Fibroblast of skin of back (primary cell): ENCODE measurements around the gene RIPK4.
"Not testable (repeated sequence)": the region's sequence is repeated elsewhere in the genome, so short reads cannot be mapped to it uniquely, and the experiment has no call there.

Experiments
- DNase-seq: peaks from one replicate; pipeline ENCODE4 v3.0.0-alpha.2; 2013

Gene RIPK4

DNA sequence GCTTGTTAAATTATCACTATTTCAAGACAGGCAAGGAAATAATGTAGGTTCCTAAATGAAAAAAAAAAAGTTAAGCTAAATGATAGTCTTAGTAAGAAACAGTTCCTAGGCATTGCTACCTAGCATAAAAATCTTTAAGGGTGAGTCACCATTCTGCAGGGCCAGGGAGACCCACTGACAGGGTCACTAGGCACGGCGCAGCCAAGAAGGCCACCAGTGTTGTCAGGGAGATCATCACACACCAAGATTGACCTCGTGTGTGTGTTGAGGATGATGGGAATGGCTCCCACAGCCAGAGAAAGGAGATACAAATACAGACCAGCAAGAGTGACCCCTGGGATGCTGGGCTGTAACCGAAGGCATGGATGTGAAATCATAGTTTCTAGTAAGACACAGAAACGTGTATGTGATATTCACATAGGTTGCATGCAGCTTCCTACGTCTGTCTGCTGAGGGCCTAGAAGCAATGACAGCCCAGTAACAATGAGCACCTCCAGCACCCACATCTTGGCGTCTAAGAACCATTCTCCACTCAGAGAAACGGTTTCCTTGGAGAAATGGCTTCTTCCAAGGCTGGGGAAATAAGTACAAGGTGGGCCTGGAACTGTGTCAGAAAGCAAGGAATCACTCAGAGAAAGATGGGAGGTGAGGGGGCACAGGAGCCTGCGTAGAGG lies 29.1 kb downstream of the RIPK4 start:
- DNase-seq, result no peak

DNA sequence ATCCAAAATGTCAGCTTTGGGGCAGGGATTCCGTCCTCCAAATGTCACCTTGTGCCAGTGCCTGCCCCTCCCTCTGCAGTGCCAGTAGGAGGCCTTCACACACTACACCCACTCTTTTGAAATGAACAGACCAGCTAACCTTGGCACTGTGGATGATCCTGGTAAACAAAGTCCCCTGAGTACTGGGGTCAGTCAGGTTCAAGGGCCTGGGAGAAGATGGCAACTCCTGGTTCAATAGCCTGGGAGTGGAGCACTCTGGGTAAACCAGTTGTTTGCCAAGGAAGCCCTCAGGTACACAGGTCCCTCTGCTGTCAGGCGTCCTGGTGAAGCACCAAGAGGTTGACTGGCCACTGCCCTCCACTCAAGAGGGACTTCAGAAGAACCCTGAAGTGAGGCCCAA lies 30.4 kb downstream of the RIPK4 start:
- DNase-seq, result no peak

DNA sequence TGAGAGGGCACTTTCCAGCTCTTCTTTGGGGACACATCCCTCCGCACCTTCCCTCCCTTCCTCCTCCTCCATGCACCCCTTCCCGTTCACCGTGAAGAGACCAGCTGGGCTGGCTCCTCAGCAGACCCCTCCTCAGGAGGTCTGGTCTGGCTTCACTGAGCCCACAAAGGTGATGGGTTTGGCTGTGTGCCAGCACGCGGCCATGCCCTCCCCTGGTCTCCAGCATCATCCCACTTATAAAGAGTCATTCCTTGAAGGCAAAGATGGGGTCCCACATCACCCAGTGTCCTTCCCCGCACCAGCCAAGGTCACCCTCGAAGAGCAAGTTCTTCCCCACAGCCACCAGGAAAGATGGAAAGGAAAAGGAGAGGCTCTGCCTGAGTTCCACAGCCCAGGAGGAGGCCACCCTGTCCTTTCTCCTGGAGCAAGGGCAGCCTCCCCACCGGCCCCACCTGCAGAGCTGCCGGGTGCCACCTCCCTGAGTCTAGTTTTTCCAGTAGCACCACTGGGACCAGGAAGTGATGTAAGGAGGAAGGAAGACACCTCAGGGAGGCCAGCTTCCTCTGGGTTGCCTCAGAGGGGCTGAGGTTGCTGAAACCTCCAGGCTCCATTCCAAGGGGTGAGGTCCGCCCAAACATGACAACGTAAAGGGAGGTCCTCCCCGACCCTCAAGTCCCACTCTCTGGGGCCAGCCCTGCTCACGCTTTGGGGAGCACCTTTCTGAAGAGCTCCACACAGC lies 32.7 kb downstream of the RIPK4 start:
- no peak for DNase-seq

DNA sequence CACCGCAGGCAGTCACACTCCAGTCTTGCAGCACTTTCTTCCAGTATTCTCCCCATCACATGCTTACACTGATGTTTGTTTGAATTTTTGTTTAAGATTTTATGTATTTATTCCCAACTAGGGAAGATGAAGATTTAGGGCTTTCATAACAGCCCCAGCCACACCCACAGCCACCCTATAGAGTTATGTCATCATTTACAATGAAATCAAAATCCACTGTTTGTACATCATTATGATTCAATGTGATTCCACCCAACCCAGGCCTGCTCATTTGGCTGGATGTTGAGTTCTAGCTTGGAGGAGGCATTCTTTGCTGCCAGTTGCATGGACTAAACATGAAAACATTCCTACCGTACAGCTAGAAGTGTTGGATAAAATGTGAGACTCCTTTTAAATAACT lies 35.8 kb downstream of the RIPK4 start:
- no peak for DNase-seq

DNA sequence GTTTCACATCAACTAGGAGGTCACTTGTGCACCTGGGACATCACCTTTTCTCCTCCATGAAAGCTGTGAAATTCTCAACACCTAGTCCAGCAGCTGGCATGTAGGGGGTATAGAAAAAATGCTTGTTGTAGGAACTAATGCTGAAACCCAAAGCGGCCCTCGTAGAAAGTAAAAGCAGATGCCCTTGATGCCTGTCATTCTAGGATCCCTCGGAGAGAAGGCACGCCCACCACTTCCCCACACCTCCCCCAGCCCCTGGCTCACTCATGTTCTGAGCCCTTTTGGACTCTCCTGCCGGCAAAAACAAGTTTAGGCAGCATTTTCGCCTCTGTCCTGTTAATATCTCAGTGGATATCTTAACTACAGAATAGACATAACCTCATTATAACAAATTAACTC lies 36.5 kb downstream of the RIPK4 start:
- no peak for DNase-seq

DNA sequence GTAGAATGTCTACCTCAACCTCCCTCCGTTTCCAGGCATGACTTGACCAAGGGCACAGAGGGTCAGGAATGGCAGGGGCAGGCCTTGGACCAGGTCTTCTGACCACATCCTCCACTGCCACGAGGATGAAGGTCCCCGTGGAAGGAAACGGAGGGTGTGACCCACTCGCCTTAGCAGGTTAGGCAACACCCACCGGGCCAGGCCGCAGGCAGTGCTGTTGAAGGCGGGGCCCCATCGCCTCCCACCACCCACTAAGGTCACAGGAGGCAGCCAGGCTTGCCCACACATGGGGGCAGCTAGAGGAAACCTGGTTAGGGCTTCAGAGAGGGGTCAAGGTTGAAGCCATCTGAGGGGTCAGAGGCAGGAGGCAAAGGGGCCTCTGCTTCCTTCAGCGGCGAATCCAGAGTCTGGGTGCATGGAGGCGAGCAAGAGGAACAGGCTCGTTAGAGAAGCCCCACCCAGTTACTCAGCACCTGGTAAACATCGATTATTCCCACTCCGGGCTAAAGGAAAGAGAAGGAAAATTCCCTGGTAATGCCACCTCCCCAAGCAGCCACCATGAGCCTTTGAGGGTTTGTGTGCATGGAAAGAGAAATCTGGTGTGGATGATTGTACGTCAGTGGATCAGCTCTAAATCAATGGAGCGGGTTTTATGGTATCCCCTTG lies 37.0 kb downstream of the RIPK4 start:
- no peak for DNase-seq

DNA sequence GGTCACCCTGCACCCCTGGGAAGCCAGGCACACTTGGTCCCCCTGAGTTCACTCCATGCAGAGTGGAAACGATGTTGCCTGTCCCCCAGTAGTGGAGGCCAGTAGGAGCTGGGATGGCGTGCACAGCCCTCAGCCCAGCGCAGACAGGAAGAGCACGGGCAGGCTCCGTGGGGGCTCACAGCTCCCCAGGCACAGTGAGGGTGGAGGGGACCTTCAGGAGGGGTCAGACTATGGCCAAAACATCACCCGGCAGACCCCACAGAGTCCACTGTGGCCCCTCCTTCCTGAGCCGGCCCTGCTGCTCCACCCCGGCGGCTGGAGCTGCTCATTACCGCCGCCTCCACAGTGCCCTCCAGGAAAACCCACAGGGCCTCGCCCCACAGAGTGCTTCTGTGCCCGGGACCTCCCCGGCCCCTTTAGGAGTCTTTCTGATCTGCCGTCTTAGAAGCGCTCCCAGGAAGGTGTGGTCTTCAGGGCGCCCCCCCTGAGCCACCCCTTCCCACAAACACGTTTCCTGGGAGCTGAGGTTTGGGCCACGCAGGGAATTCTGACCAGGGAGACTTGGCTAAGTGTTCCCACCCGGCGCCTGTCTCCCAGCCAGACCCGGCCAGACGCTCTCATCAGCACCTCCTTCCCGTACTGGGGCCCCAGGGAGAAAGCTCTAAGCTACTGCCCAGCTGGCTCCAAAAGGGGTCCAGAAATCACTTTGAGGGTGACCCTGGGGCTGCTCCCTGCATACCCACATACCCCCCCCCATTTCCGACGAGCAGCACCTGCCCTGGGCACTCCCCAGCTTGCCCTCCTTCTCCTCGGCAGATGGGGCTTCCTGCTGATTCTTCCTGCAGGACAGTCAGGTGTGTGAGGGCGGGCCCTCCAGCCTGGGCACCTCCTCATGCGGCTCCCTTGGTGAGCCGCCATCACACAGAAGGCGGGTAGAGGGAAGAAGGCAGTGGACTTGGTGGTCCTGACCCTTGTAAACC lies 38.8 kb downstream of the RIPK4 start:
- no peak for DNase-seq

DNA sequence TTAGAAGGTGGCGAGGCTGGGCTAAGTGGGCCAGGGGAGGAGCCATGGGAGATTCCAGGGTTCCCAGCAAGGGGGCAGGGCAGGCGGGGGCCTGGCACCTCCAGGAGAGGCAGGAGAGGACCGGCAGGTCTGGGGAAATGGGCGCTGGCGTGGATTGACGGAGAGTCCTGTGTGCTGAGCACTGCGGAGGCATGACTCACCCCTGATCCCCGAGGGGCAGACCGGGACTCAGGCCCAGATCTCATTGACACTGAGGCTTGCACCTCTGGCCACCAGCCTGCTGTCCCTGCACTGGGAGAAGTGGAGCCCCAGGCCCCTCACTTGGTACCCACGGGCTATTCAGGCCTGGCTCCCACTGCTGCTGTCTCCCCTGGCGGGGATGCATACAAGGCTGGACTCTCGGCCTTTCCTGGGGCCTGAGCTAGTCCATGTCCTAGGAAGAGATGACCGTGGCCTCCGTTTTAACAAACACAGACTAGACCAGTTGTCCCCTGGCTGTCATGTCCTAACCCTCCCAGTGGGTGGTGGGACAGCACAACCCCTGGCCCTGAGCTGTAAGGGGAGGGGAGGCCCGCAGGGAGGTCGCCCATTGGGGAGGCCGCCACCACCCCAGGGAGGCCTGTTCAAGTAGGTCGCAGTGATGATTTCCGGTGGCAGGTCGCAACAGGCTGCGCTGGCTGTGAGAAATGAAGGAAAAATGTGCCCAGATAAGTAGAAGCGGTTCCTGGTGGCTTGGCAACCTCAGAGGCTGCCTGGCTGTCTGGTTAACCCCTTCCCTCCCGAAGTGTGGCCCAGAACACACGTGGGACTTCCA lies 39.7 kb downstream of the RIPK4 start:
- peak; percentile 90 for DNase-seq

DNA sequence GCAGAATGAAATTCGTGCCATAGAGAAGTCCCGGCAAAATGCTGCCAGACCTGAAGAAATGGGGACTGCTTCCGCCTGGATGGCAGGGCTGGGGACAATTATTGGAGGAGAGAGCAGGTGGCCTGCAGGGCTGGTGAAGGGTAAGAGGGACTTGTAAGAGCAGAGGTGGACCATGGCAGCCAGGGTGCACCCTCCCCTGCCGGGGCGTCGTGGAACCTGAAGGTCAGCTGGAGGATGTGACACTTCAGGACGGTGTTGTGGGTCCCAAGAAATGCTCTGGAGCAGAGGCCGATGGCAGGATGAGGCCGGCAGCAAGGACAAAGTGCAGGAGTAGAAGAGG lies 40.3 kb downstream of the RIPK4 start:
- DNase-seq, result no peak

DNA sequence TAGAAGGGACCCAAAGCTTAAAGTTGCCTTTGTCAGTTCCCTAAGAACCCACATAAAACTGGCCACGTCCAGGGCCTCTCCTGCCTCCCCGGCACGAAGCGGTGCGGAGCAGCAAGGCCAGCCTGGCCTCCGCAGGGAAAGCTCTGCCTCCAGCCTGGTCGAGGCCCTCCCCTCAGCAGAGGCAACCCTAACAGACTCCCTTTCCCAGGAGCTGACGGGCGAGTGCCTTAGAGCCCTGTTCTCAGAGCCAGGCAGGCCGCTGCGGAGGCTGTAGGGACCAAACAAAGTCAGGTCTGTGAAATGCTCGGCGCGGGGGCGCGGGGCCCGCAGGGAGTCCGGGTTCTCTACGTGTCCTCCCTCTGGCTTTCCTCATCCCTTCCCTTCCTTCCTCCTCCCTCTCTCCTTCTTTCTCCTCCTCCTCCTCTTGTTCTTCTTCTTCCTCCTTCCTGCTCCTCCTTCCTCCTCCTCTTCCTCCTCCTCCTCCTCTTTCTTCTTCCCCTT lies 40.7 kb downstream of the RIPK4 start:
- no peak for DNase-seq

DNA sequence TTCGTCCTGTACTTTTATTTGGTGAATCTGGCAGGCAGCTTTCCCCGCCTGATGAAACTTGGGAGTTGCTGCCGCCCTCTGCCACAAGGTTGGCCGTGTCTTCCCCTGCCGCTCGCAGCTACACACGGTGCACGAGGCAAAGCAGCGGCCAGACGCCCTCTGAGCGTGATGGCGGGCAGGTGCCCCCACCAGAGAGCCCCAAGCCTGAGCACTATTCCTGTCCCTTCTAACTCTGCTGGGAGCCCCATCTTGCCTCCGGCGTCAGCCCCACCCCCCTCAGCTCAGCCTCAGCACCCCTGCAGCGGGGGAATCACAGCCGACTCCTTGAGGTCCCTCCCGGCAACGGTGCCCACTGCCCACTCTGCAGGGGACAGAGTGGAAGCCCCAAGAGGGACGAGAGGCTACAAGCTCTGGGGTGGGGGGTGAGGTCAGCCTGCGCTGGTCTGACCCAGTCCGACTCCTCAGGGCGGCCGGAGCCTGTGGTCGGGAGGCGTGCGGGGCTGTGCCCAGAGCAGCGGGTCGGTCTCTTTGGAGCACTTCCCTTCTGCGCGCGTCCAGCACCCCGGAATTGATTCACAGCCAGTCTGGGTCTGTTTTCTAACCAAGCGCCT lies 41.3 kb downstream of the RIPK4 start:
- DNase-seq, result no peak

DNA sequence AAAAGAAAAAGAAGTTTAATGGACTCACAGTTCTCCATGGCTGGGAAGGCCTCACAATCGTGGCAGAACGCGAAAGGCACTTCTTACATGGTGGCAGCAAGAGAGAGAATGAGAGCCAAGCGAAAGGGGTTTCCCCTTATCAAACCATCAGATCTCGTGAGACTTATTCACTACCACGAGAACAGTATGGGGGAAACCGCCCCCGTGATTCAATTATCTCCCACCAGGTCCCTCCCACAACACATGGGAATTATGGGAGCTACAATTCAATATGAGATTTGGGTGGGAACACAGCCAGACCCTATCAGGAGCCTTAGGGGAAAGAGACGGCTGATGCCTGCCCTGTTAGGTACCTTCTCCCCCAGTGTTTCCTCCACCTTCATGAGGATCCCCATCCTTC lies 43.0 kb downstream of the RIPK4 start:
- not testable (repeated sequence) for DNase-seq

DNA sequence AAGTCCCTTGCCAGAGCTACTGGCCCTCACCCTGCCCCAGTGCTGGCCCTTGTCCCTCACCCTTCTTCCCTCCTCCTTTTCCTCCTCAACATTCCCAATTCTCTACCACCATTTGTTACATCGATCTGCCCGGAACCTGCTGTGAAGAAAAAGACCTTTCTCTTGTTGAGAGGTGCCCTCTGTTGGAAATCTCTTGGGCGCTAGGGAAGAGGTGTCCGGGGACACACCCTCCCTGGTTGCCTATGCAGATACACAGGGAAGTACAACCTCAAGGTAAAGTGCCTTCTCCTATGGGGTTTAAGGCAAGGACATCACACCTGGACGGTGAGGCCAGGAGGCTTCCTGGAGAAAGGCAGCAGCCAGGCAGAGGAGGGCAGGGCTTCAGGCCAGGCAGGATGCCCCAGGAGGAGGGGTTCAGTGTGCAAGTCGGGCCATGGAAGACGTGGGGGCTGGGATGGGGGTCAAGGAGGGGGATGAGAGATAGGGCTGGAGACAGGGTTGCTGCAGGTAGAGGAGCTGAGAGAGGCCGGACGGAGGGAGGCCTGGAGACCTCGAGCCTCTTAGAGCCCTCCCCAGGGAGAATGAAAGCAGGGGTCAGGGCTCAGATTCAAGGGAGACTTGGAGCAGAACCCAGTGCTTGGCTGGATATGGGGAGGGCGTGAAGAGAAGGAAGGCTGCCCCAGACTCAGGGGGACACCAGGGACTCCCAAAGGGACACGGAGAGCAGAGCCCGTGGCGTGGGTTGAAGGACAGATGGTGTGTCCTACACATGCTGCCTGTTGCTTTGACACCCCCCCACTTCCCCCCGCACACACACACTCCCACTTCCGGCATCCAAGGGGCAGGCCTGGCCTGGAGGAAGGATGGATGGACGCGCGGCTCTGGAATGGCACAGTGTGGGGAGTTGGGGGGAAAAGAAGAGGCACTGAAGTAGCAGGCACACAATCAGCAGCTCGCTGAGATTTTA lies 44.5 kb downstream of the RIPK4 start:
- no peak for DNase-seq

DNA sequence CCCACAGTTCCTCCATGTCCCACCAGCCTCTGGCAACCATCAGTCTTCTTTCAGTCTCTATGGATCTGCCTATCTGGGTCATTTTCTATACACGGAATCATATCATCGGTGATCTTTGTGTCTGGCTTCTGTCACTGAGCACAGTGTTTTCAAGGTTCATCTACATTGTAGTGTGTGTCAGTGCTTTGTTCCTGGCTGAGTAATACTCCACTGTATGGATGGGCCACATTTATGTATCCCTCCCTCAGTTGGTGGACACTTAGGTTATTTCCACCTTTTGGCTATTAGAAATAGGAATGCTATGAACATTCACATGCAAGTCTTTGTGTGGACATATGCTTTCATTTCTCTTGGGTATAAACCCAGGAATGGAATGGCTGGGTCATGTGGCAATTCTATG lies 46.6 kb downstream of the RIPK4 start:
- no peak for DNase-seq

DNA sequence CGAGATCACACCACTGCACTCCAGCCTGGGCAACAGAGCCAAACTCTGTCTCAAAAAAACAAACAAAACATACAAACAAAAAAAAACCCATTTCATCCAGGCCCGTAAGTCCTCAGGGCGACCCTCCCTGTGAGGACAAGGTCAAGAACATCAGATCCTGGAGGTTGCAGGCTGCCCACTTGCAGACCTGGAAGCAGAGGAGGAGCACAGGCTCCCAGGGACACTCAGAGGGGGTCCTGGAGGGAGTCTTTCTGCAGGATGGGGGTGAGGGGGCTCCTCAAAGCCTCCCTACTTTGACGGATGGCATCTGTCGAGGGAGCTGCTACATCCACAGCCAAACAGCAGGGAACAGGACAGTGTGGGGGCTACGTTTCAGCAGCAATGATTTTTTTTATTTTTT lies 47.2 kb downstream of the RIPK4 start:
- no peak for DNase-seq

DNA sequence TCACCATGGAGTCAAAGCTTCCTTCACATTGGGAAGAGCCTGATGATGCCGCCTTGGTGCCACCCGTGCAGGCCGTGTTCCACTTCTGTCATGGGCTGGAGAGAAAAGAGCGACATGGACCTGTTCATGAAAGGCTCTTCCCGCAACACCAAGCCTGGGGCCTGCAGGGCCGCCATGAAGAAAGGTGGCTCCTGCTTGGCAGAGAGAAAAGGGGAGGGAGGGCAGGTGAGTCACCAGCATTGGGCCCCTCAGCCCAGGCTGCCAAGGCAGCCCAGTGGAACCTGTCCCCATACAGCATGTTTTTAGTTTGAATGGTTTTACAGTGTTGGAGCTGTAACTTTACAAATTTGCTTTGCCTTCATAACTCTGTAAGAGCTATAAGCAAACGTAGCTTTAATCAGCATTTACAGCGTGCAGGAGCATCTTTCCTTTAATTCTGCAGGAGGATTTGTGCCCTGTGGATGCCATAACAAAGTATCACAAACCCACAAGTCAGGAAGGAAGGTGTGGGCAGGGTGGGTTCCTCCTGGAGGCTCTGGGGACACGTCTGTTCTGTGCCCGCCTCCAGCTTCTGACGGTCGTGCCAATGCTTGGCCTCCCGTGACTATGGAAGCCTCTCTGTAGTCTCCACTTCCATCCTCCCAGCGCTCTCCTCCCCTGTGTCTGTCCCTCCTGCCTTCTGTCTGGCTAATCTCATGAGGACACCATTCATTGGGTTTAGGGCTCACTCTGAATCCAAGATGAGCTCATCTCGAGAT lies 49.1 kb downstream of the RIPK4 start:
- no peak for DNase-seq

DNA sequence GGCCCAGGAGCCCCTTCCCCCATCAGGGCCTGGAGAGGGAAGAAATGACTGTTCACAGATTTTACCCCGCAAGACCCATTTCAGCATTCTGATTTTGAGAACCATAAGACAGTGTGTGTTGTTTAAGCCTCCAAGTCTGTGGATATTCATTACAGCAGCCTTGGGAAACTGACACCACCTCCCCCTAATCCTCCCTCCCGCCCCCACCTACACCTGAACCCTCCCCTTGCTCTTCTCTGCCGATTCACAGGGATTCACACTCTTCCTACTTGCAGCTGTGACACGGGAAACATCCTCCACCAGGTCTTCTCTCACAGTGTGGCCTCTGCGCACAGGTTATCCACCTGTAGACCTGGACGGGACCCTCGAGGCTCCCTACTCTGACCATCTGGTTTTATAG lies 50.1 kb downstream of the RIPK4 start:
- DNase-seq, result no peak

DNA sequence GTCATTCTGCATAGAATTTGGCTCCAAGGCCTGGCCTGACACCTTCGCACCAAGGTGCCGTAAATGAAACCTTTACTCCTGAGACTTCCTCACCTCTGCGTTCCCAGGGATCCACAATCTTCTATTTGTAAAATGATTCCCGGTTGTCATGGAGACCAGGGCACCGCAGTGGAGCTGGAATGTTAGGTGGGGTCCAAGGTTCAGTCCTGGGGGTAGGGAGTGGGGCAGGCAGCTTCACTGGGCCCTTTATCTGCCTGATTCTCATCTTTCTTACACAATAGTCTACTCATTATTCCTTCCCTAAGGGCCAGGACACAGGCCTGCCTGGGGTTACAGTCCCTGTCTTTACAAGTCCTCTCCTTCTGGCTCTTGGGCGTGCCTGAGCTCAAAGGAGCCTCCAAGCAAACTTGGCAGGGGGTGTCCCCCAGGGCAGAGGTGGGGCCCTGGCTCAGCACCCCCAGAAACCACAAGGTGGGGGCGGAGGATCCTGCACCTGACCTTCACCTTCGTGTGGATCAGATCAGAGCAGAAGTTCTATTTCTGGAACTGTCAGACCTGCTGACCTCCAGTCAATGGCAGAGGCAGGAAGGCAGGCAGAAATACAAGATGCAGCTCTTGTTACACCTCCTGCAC lies 51.1 kb downstream of the RIPK4 start:
- no peak for DNase-seq
